GM18858 (cell line): ENCODE results near the gene KCTD17.

ENCODE experiments used
- ATAC-seq: cut with Tn5 transposase; IDR thresholded peaks from one replicate; pipeline ENCODE4 v1.9.1; 2021; ENCODE audit not compliant: unreplicated experiment

KCTD17 gene

DNA sequence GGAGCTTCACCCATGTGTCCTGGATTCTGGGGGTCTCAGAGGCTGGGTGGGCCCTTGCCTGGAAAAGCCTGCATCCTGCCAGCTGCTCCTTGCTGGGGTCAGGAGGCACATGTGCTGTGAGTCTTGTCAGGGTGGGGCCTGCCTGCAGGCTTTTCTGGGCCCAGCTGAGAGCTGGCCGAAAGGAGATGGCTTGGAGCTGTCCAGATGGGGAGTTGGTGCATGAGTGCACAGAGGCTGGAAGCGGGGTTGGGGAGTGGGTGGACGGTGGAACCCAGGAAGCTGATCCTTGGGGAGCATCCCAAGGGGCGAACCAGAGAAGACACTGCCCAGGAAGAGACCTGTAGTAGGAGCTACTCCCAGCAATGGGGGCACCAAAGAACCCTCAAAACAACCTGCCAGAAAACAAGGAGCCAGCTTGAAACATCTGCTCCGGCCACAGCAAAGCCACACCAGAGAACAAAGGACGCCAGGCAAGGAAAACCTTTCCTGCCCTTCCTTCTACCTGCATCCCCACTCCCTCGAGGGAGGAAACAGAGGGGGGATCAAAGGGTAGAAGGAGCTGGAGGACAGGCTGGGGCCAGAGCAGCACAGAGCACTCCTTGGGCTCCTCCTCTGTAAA, 8.2 kb upstream of the KCTD17 start:
- no peak for ATAC-seq

DNA sequence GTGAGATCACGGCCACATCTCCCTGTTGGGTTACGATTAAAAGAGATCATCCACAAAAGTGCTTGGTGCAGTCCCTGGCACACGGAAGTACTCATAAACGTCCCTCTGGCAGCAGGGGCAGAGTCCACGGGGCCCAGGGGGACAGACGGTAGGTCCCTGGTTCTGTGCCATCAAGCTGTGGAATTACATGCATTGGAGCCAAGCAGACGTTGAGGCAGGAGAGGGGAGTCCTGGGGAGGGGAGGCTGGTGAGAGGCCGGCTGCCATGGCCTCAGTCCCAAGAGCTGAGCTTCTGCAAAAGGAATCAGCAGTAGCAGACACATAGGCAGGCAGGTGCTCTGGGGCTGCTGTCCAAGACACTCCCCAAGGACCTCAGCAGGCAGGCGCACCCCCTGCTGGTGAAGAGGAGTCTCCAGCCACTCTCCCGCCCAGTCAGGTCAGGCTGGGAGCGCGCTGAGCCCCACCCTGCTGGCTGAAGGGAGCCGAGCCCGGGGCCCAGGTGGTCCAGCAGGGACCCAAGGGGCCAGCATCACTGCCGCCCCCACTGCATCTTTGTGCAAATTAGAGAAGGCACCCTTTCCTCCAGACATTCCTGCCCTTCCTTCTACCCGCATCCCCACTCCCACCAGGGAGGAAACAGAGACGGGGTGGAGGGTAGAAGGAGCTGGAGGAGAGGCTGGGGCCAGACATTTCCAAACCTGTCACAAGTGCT, 7.6 kb upstream of the KCTD17 start:
- no peak for ATAC-seq

DNA sequence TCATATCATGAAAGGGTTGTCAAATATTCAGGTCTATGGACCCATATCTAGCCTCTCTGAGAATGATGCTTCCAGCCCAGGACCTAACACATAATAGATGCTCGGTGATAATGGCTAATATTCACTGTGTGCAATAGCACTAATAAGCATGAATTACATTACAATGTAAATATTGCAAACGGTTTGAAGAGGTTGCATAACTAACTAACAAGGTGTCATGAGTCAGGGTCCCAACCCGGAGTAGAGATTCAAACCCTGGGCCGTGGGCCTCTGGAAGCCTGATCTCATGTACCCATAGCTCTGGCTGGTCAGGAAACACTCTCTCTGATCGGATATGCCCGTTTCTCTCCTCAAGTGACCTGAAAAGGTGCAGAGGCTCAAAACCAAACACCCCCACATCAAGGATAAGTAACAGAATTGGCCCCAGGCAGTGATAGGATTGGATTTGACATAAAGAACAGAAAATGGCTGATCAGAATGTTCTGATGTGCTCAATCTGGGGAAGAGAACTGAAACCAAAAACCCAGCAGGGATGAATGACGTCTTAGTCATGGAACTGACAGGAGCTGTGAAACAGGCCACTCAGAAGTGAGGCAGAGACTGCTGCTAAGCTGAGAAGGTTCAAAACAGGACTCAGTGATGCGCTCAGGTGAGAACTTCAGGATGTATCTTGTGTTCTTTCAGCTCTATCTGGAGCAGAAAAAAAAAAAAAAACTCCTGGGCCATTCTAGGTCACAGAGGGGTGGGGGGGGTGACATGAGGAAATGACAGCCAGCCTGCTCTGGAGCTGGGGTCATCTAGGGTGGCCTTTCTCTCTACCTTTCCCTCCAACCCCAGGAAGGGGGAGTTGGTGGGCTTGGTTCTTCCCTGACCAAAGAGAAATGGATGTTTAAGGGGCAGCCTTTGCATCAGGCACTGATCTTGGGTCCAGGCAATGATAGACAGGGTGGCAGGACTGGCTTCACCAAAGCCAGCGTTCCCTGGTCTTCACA, 6.6 kb upstream of the KCTD17 start:
- no peak for ATAC-seq

DNA sequence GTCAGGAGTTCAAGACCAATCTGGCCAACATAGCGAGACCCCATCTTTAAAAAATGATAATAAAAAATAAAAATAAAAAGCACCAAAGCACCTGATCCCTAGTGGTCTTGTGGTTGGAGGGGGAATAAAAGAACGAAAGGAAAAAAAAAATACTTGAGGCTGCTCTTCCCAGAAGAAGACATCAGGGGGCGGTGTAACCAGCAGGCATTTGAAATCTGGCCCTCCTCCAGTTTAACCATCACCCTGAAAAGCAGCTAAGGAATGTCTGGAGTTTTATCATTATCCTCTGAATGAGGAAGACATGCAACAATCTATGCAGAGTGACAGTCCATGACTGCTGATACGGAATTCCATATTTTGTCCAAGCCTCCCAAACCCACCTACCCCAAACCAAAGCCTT, 5.6 kb upstream of the KCTD17 start:
- no peak for ATAC-seq

DNA sequence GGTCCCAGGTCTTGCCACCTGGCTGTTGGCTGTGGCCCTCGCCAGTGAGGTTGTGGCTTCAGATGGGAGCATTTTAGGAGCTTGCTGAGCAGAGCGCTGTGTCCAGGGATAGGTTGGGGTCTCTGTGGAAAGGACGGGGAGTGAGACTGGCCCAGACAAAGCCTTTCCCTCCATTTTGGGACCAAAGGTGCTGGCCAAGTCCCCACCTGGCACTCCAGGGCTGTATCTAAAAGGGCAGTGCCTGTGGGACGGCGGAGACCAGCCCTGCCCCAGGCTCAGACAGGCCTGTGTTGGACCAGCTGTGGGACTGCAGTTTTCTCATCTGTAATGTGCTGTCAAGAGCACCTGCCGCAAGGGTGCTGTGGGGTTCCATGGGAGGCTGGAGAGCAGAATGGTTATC, 5.0 kb upstream of the KCTD17 start:
- no peak for ATAC-seq

DNA sequence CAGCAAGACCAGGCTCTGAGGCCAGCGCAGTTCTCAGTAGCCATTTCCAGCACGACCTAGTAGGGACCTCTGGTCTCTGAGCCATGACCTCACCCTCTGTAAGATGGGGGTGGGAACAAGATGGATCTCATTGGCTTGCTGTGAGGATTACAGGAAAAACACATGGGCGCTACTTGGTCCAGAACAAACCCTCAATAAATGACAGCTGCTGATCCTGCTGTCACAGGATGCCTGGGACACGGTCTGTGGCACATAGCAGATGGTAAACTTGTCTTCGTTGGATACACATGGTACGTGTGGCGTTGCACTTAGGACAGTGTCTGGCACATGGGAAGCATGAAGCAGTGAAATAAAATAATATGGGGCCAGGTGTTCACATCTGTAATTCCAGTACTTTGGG, 4.5 kb upstream of the KCTD17 start:
- ATAC-seq: no peak

DNA sequence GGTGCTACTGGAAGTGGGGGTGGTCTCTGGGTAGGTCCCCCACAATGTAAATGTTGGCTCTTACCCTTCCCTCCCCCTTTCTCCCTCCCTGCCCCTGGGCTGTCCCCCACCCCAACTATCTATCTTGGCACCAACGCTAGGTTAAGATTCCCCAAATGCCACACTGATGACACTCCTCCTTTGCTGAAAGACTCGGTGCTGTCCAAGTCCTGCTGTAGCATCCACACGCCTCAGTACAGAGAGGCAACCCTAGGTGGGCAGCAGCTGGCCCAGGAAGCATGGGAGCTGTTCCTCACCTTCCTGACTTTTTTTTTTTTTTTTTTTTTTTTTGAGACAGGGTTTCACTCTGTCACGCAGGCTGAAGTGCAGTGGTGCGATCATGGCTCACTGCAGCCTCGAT, 3.4 kb upstream of the KCTD17 start:
- no peak for ATAC-seq

DNA sequence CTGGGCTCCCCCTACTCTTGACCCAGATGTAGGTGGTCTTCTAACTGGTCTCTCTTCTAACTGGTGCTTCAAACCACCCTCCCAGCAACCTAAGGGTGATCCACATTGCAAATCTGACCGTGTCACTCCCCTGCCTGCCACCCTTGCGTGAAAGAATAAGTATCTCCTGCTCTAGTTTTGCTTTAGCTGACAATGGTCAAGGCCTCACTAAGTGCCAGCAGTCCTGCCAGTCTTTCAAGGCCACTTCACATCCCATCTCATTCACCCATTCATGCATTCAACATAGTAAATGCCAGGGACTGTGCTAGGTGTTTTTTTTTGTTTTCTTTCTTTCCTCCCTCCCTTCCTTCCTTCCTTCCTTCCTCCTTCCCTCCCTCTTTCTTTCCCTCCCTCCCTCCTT, 2.3 kb upstream of the KCTD17 start:
- no peak for ATAC-seq

DNA sequence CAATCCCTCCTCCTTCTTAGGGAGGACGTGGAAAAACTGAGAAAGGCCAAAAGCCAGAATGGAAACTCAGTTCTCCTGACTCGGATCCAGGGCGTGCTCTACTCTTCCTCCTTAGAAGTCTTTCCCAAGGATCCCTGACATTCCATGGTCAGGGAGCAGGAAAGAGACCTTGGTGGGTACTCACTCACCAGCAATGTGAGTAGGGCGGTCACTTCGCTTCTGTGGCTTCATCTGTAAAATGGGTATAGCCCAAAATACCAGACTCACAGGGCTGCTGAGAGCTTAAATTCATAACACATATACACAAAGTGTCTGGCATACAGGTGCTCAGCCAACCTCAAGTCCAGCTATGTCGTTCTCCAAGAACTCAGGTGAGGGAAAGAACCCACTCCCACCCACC, 629 bp upstream of the KCTD17 start:
- no peak for ATAC-seq

DNA sequence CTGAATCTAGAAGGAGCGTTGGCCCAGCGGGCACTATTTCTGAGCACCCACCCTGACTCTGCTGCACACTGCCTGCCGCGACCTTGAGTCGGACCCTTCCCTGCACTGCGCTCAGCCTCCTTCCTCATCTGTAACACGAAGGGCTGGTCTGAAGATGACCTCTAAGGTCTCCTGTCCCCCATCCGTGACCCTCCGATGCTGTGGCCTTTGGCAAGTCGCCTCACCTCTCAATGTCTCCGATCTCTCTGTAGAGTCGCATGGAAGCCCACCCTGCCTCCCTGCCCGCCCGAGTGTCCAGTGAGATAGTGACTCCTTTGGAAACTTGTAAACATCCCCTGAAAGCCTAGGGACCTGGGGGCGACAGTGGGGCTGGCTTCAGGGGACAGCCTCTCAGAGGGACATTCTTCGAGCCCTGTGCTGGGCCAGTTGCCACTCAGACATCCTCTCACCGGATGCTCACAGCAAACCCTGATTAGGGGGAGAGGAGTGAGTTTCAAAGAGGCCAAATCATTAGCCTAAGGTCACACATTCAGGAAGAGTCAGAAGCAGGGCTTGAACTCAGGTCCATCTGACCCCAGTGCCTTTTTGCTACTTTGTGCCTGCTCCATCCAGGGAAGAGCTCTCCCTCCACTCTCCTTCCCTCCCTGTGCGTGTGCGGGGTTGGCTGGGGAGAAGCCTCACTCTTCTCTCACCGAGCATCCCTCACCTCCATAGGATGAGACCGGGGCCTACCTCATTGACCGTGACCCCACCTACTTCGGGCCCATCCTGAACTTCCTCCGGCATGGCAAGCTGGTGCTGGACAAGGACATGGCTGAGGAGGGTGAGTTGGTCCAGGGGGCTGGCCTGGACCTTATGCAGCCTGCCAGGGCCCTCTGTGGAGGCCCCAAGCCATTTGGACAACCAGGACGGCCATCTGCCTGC, 1.1 kb downstream of the KCTD17 start:
- no peak for ATAC-seq

DNA sequence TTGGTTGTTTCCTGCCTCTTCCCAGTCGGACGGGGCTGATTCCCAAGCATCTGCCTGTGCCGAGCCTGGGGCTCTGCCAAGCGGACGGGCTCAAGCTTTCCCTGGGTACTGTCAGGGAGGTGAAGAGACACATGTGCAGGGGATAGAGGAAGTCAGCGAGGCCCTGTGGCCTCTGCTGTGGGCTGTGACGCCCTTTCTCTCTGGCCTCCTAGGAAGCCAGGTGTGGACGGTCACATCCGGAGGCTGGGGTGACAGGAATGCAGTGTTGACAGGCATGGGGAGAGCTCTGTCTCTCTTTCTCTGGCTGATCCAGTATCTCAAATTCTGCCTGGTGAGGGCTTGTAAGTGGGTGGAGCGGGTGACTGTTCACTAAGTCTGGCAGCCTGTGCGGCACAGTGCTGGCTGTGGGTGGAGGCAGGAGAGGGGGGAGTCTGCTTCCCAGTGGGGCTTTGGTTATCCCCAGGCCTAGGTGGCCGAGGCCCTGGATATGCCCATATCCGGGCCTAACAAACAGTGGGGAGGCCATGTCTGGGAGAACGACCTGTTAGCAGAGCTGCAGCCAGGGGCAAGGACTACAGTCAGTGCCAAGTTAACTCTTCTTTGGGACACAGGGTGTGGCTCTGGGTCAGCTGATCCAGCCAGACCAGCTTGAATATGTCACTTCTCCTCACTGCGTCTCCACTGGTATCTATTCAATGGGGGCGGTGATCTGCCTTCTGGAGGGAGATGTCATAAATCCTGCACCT, 1.9 kb downstream of the KCTD17 start:
- ATAC-seq: no peak

DNA sequence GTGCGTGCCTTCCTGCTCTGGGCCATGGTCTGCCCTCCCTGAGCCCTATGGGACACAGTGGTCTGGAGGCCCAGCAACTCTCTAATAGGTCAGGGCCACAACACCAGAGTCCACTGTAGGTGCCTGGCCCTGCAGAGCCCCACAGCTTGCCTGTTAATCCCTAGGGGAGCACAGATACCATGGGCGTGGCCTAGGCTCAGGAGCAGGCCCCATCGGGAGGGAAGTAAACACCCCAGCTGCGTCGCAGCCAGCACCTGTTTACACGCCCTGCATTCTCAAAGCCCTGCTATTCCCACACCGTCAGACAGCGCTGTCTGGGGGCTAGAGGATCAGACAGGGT, 2.5 kb downstream of the KCTD17 start:
- no peak for ATAC-seq

DNA sequence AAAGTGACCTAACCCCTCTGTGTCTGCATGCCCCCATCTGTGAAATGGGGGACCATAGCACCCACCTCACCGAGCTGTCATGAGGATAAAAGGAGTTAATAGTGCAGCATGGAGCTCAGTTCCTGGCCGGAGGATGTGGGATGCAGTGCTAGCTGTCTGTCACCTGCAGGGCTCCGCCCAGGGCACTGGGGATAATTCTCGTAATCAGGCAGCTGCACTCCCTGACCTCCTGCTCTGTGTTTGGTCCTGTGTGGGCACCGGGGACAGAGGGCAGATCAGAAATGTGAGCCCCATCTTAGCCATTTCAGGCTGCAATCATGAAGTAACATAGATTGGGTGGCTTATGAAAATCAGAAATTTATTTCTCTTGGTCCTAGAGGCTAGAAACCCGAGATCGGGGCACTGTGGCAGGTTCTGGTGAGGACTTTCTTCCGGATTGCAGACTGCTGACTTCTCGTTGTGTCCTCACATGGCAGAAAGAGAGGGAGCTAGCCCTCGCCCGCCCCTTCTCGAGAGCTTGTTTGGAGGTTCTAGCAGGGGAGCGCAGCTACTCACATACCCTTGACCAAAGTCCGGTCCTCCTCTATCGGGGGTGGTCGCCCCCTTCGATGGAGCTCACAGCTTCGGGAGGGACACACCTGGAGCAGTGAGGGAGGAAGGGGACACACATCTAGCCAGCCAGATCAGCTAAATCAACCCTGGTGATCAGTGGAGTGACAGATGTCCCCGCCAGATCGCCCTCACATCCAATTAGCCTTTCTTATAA, 3.2 kb downstream of the KCTD17 start:
- ATAC-seq: no peak

DNA sequence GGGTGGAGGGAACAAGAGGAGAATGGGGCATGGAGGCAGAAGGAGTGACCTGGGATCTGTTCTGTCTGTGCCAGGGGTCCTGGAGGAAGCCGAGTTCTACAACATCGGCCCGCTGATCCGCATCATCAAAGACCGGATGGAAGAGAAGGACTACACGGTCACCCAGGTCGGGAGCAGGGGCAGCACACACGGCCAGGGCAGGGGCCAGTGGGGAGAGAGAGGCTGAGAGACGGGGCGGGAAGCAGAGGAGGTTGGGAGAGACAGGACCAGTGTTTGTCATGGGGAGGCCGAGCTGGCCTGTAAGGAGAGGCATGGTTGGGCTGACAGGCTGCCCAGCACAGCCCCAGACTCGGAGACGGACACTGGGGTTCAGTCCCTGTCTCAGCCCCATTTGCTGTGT, 4.7 kb downstream of the KCTD17 start:
- no peak for ATAC-seq

DNA sequence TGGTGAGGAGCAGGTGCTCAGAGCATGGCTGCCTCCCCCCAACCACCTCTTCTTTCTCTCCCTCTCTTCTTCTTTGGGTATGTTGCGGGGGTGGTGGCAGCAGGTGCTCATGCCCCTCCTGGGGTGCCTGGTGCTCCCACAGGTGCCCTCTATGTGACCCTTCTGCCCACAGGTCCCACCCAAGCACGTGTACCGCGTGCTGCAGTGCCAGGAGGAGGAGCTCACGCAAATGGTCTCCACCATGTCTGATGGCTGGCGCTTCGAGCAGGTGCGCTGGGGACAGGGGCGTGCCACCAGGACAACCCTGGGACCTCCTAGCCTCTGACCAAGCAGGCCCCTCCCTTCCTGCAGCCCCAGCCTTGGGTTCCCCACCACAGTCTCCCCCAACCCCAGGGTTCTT, 5.7 kb downstream of the KCTD17 start:
- ATAC-seq: no peak

DNA sequence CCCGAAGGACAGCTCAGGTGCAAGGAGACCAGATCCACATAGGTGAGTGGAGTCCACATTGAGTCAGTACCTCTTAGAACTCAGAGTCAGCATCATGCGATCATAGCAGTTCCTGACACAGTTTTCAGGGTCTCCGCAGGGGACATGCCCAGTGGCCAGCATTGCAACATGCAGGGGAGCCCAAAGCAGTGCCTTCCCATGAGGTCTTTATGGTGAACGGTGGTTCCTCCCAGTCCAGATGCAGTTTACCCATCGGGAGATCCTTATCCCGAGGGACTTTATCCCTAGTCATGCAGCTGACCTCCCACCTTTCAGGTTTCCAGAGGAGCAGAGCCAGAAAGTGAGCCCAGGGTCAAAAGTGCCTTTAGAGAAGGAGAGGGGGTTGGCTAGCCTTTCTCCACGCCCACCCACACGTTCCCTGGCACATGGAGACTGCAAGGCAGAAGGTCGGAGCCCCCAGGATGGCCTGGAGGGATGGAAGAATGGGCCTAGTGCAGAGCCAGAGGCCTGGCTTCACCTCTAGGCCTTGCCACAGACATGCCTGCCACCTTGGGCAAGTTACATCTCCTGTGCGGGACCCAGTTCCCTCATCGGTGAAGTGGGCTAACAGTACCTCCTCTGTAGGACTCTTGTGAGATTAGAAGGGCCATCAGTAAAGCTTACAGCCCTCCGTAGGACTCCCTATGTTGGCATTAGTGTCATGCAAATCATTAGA, 6.4 kb downstream of the KCTD17 start:
- no peak for ATAC-seq

DNA sequence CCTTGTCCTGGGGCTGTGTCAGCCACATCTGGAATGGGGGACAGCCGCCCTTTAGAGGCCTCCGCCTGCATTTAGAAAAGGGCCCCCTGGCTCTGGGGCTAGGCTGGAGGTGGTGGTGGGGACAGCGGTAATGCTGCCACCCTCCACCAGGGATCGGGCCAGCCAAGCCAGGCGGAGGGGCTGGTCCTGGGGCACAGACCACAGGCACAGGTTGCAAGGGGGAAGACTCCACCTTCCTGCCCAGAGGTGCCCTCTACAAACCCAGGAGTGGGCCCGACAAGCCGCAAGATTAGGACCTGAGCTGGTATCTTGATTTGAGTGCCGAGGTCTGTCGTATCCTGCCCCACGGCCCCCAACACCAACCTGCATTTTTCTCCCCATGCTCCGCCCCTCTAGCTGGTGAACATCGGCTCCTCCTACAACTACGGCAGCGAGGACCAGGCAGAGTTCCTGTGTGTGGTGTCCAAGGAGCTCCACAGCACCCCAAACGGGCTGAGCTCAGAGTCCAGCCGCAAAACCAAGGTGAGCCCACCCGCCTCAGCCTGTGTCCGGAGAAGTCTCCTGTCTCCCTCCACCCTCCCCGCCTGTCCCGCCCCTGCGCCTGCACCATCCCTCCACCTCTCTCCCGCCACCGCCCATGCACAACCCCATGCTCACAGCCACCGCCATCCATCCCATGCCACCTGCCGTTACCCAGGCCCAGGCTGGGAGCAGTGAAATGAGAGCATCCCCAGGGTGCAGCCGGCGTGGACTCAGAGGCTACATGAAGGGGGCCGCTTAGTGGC, 7.6 kb downstream of the KCTD17 start:
- ATAC-seq: no peak

DNA sequence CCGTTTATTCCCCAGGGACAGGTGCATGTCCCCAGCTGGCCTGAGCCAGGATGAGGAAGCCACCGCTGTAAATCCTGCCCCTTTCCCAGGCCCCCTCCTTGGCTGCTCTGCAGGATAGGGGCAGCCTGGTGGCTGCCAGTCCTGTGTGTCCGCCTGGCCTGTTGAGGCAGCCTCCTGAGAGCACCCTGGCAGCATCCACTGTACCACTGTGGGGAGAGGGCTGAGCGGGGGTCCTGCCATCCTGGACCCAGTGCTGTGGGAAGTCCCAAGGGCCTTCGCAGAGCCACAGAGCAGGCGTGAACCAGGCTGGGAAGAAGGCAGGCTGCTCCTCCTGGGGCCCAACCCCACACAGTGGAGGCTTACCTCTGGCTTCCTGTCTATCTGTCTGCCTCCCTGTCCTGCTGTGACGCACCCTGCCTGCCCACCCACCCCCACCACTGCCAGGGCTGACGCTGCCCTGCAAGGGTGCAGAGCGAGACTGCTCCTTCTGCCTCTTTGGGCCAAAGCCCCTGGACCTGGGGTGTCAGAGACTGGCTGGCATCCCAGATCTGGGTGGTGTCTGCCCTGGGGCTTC, 8.4 kb downstream of the KCTD17 start:
- ATAC-seq: no peak
